Gastrocnemius medialis (tissue), 4 donors: ENCODE measurements around the gene RASA4B.
"Not testable (repeated sequence)": the region's sequence is repeated elsewhere in the genome, so short reads cannot be mapped to it uniquely, and the experiment has no call there.

Experiments used
- CTCF ChIP-seq, 5 experiments: fragments of 450-650 bp in 3 of 5; fragments of 200-600 bp in 2 of 5; sonication (generic) in 2 of 5; IDR thresholded peaks in 4 of 5; conservative IDR thresholded peaks in 1 of 5; 1 replicate in 4 of 5; 2 replicates in 1 of 5; pipeline ENCODE4 v1.5.1; 2016 to 2019; ENCODE audit warnings: antibody characterized with exemption in 5 of 5, mild to moderate bottlenecking in 3 of 5, moderate library complexity in 3 of 5
- POLR2A ChIP-seq, 2 donors: fragments of 450-650 bp; IDR thresholded peaks; one replicate each; pipeline ENCODE4 v1.6.1; 2017; ENCODE audit warnings: antibody characterized with exemption in 2 of 2, mild to moderate bottlenecking in 2 of 2, moderate library complexity in 2 of 2

- not testable (repeated sequence) for TF ChIP-seq CTCF (IDR thresholded peaks at IDR 0.05 in 4 of 5, conservative IDR thresholded peaks at IDR 0.05 in 1 of 5); POLR2A (IDR thresholded peaks at IDR 0.05)
These were observed 38.4 kb downstream of the RASA4B start for GRCh38 chr7:102479209-102479584.
